Suppressor macrophage treated with lipopolysaccharide for 4 hours (primary cell): ENCODE results near the gene WNT7A.

ENCODE experiments used
- DNase-seq: peaks from one replicate; pipeline ENCODE4 v3.0.0-alpha.2; 2020

The WNT7A gene

DNA sequence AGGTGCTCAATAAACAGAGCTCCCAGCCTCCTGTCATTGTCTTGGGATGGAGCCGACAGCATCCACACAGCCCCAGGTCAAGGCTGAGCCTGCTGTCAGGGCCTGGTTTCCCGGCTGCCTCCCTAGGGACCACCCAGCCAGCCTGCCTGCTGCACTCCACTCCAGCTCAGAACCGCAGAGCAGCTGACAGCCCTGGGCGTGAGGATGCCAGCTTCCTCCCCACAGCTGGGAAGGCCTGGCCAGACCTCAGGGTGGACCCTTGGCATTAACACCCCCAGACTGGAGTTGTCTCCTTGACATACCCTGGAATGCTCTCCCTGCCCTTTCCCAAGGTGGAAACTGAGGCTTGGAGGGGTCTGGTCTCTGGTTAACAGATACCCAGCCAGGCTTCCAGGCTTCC lies 112.0 kb downstream of the WNT7A start:
- no peak for DNase-seq

DNA sequence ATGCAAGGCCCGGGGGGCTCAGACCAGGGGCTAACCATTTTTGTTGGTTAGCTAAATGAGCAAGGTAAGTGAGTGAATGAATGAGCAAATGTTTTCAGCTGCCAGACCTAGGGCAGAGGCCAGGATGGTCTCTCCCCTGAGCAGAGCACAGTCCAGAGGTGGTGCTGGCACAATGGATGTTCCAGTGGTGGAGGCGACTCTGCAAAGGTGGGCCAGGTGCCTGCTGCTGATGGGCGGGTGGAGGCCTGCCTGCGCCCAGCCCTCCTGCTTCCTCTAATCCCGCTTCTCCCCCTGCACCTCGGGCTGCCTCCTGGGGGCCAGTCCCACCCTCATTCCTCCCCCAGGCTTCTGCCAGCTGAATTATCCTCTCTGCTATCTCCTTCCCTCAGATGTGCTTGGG lies 112.8 kb downstream of the WNT7A start:
- no peak for DNase-seq
